HepG2 (cell line): ENCODE results near the gene PLAA. TPM values are rescaled to one million over a fixed set of nuclear protein-coding genes. Genes with fewer than 3 reads are reported as not detected.
A peak's percentile ranks its signal among the peaks of the same experiment; 100 is the strongest.

Experiments
- ARNTL ChIP-seq: sonication (generic); formaldehyde crosslinking; IDR thresholded peaks from 2 replicates; pipeline ENCODE4 v1.4.0; 2020; ENCODE audit warnings: mild to moderate bottlenecking, missing genetic modification reagents
- ASH2L ChIP-seq: fragments of 300-600, 200-600 bp; sonication (generic); IDR thresholded peaks from 2 replicates; pipeline ENCODE4 v1.7.0; 2017; ENCODE audit warnings: low read depth, mild to moderate bottlenecking, moderate library complexity, mixed read lengths, low read length; ENCODE audit not compliant: insufficient read length
- DMTF1 ChIP-seq: sonication (generic); formaldehyde crosslinking; IDR thresholded peaks from 2 replicates; pipeline ENCODE4 v1.4.0; 2020; ENCODE audit warnings: mild to moderate bottlenecking, missing genetic modification reagents
- GPN1 ChIP-seq: sonication (generic); formaldehyde crosslinking; IDR thresholded peaks from 2 replicates; pipeline ENCODE4 v1.5.1; 2020; ENCODE audit warnings: missing genetic modification reagents, borderline replicate concordance
- GZF1 ChIP-seq: sonication (generic); formaldehyde crosslinking; IDR thresholded peaks from 2 replicates; pipeline ENCODE4 v1.5.1; 2020; ENCODE audit warnings: mild to moderate bottlenecking, missing genetic modification reagents
- HHEX ChIP-seq: IDR thresholded peaks from 2 replicates; pipeline ENCODE4 v1.6.1; 2016; ENCODE audit warnings: control low read depth
- HMGXB3 ChIP-seq: sonication (generic); formaldehyde crosslinking; IDR thresholded peaks from 2 replicates; pipeline ENCODE4 v1.4.0; 2020; ENCODE audit warnings: missing genetic modification reagents, borderline replicate concordance
- MEF2D ChIP-seq: sonication (generic); formaldehyde crosslinking; IDR thresholded peaks from 2 replicates; pipeline ENCODE4 v1.5.1; 2020; ENCODE audit warnings: mild to moderate bottlenecking, missing genetic modification reagents
- NFIC ChIP-seq: IDR thresholded peaks from 2 replicates; pipeline ENCODE4 v1.6.1; 2012; ENCODE audit warnings: mild to moderate bottlenecking, low read length, inconsistent platforms
- PRPF4 ChIP-seq: fragments of 200-400 bp; formaldehyde crosslinking; IDR thresholded peaks from 2 replicates; pipeline ENCODE4 v1.6.1; 2016; ENCODE audit warnings: low read length, low read depth; ENCODE audit not compliant: poor library complexity, severe bottlenecking
- U2AF2 ChIP-seq: fragments of 200-400 bp; formaldehyde crosslinking; IDR thresholded peaks from 2 replicates; pipeline ENCODE4 v1.6.1; 2017; ENCODE audit warnings: low read depth, mild to moderate bottlenecking, low read length
- WIZ ChIP-seq: sonication (generic); formaldehyde crosslinking; IDR thresholded peaks from 2 replicates; pipeline ENCODE4 v1.5.1; 2020; ENCODE audit warnings: mild to moderate bottlenecking, missing genetic modification reagents
- ZNF20 ChIP-seq: sonication (generic); formaldehyde crosslinking; IDR thresholded peaks from 2 replicates; pipeline ENCODE4 v1.4.0; 2020; ENCODE audit warnings: mild to moderate bottlenecking, moderate library complexity, missing genetic modification reagents
- ZNF317 ChIP-seq: sonication (generic); formaldehyde crosslinking; IDR thresholded peaks from 2 replicates; pipeline ENCODE4 v1.5.0; 2020; ENCODE audit warnings: mild to moderate bottlenecking, missing genetic modification reagents
- ZNF33A ChIP-seq: sonication (generic); formaldehyde crosslinking; IDR thresholded peaks from 2 replicates; pipeline ENCODE4 v1.5.1; 2020; ENCODE audit warnings: missing genetic modification reagents, mild to moderate bottlenecking, moderate library complexity, borderline replicate concordance
- ZNF501 ChIP-seq: sonication (generic); formaldehyde crosslinking; IDR thresholded peaks from 2 replicates; pipeline ENCODE4 v1.5.1; 2020; ENCODE audit warnings: mild to moderate bottlenecking, moderate library complexity, missing genetic modification reagents
- ZNF577 ChIP-seq: sonication (generic); formaldehyde crosslinking; IDR thresholded peaks from 2 replicates; pipeline ENCODE4 v1.4.0; 2020; ENCODE audit warnings: mild to moderate bottlenecking, low read depth, missing genetic modification reagents, borderline replicate concordance
- ZNF629 ChIP-seq: sonication (generic); formaldehyde crosslinking; conservative IDR thresholded peaks from 2 replicates; pipeline ENCODE4 v1.5.0; 2020; ENCODE audit warnings: missing genetic modification reagents
- ZSCAN21 ChIP-seq: sonication (generic); formaldehyde crosslinking; IDR thresholded peaks from 2 replicates; pipeline ENCODE4 v1.8.0; 2022; ENCODE audit warnings: mild to moderate bottlenecking, missing genetic modification reagents, moderate library complexity, borderline replicate concordance
- ZSCAN22 ChIP-seq: sonication (generic); formaldehyde crosslinking; IDR thresholded peaks from 2 replicates; pipeline ENCODE4 v1.4.0; 2020; ENCODE audit warnings: mild to moderate bottlenecking, missing genetic modification reagents
- ZUFSP ChIP-seq: sonication (generic); formaldehyde crosslinking; IDR thresholded peaks from 2 replicates; pipeline ENCODE4 v1.9.0; 2021; ENCODE audit warnings: missing genetic modification reagents, mild to moderate bottlenecking, borderline replicate concordance
- polyA plus RNA-seq, 8 experiments: library from polyadenylated mRNA; depleted of rRNA in 3 of 8; stranded (reverse) in 7 of 8; unstranded in 1 of 8; fragments of >200 nt; fragmentation: Illumina TruSeq in 4 of 8; extraction: Trizol in 4 of 8; gene quantifications; 2 replicates each; pipeline versions ENCODE4 v1.2.1 to v1.2.3, GENCODE V29; 2011 to 2016; ENCODE audit warnings: low read depth in 4 of 8, missing spikeins in 1 of 8, mixed read lengths in 1 of 8; ENCODE audit not compliant: insufficient read depth in 1 of 8
- total RNA-seq, 5 experiments: library from RNA; depleted of rRNA; stranded (reverse); fragments of >200 nt; fragmentation: Illumina TruSeq; extraction: Trizol; gene quantifications; 2 replicates each; pipeline ENCODE4 v1.2.3, GENCODE V29; 2016; ENCODE audit warnings: low read depth in 1 of 5

Gene PLAA
- total and polyA plus RNA-seq, 2 of the 13 experiments (the other 11 are each of a cell fraction or from before 2014, with no cell fraction given) = 5.8 to 22.9 TPM

GRCh38 chr9:26892251-26893029 lies 54.6 kb downstream of the PLAA start, which contains the start of gene CAAP1 (continued):
- no peak for TF ChIP-seq ZNF20 (CRISPR knock-in tag)
- TF ChIP-seq MEF2D (CRISPR knock-in tag) = peak; percentile 87; the same call in 1 of the 2 replicates
- peak; percentile 93 for TF ChIP-seq ZSCAN21 (CRISPR knock-in tag)
- no peak for TF ChIP-seq ZSCAN22 (CRISPR knock-in tag)
- peak; percentile 98 for TF ChIP-seq ZNF317
- peak; percentile 100 for TF ChIP-seq ASH2L
- peak; percentile 92 for TF ChIP-seq ZNF501 (CRISPR knock-in tag)
- no peak for TF ChIP-seq HHEX (CRISPR knock-in tag)
- TF ChIP-seq GZF1 (CRISPR knock-in tag) = no peak
- TF ChIP-seq ZUFSP (CRISPR knock-in tag) = no peak
- peak; percentile 75; the same call in 1 of the 2 replicates for TF ChIP-seq HMGXB3 (CRISPR knock-in tag)
- TF ChIP-seq ZNF577 = no peak
- TF ChIP-seq U2AF2 = no peak
- no peak for TF ChIP-seq ZNF33A (CRISPR knock-in tag)
- peak; percentile 19; the same call in 1 of the 2 replicates for TF ChIP-seq ZNF629 (CRISPR knock-in tag)
- TF ChIP-seq PRPF4 = no peak
- TF ChIP-seq WIZ (CRISPR knock-in tag) = peak; percentile 86; the same call in 1 of the 2 replicates
- no peak for TF ChIP-seq DMTF1
- no peak; the same call in 1 of the 2 replicates for TF ChIP-seq ARNTL (CRISPR knock-in tag)
- TF ChIP-seq NFIC = peak; percentile 63; the same call in 1 of the 2 replicates
- no peak for TF ChIP-seq GPN1
